GM13976 (cell line): ENCODE measurements around the gene DYNLRB1.

Experiments
- DNase-seq: peaks from one replicate; pipeline ENCODE4 v3.0.0; 2012; ENCODE audit warnings: low spot score
- CTCF ChIP-seq: IDR thresholded peaks from 2 replicates; pipeline ENCODE4 v1.5.1; 2012; ENCODE audit warnings: borderline replicate concordance, mild to moderate bottlenecking; ENCODE audit not compliant: insufficient read depth; ENCODE audit errors: extremely low read depth, missing control alignments, control extremely low read depth
- in situ Hi-C: fragments of 300-500 bp; cut with MboI; formaldehyde crosslinking; loops from one replicate; pipeline ENCODE4 v1.12.0; 2022; ENCODE audit warnings: low sequenced_read_pairs, mixed read lengths, inconsistent platforms; ENCODE audit not compliant: unreplicated experiment

Gene DYNLRB1

GRCh38 chr20:34544109-34544796, 28.0 kb downstream of the DYNLRB1 start:
- in situ Hi-C loops = no loop called here
- no peak for TF ChIP-seq CTCF
- DNase-seq = no peak

- no peak for DNase-seq
- in situ Hi-C loops = no loop called here
- no peak for TF ChIP-seq CTCF
Observed at GRCh38 chr20:34546751-34547181, 30.5 kb downstream of the DYNLRB1 start.

GRCh38 chr20:34547844-34548613, 31.8 kb downstream of the DYNLRB1 start:
- no peak for TF ChIP-seq CTCF
- in situ Hi-C loops = no loop called here
- no peak for DNase-seq

GRCh38 chr20:34549291-34549928, 33.2 kb downstream of the DYNLRB1 start:
- in situ Hi-C loops = no loop called here
- no peak for TF ChIP-seq CTCF
- no peak for DNase-seq

GRCh38 chr20:34549929-34550305, 33.7 kb downstream of the DYNLRB1 start:
- no peak for TF ChIP-seq CTCF
- DNase-seq = no peak
- in situ Hi-C loops = loop anchor here (10.0 kb wide), 1 partner anchor 225 kb away; no protein-coding TSS in a partner anchor

GRCh38 chr20:34552569-34552968, 36.3 kb downstream of the DYNLRB1 start:
- DNase-seq = no peak
- TF ChIP-seq CTCF = no peak
- in situ Hi-C loops = loop anchor here (10.0 kb wide), 1 partner anchor 222 kb away; no protein-coding TSS in a partner anchor
